NCI-H2196 (cell line): ENCODE results near the gene GRM4.
A peak's percentile ranks its signal among the peaks of the same experiment; 100 is the strongest.

Source experiments
- DNase-seq: peaks from one replicate; lab custom pipeline; 2025; ENCODE audit not compliant: unreplicated experiment; lab: John Stamatoyannopoulos, UW

Gene GRM4

GRCh38 chr6:33983109-33983716, 162.7 kb downstream of the GRM4 start:
- DNase-seq: peak; percentile 17

- DNase-seq: no peak
These were observed 164.0 kb downstream of the GRM4 start for GRCh38 chr6:33981861-33982260.

- no peak for DNase-seq
These were observed 164.5 kb downstream of the GRM4 start for GRCh38 chr6:33981421-33981820.

GRCh38 chr6:33980176-33981175, 165.4 kb downstream of the GRM4 start:
- no peak for DNase-seq

GRCh38 chr6:33979750-33980149, 166.1 kb downstream of the GRM4 start:
- no peak for DNase-seq

- no peak for DNase-seq
These were observed 167.3 kb downstream of the GRM4 start for GRCh38 chr6:33978412-33979150.

- no peak for DNase-seq
These were observed 168.1 kb downstream of the GRM4 start for GRCh38 chr6:33977606-33978411.

- DNase-seq: no peak
These were observed 169.2 kb downstream of the GRM4 start for GRCh38 chr6:33976437-33977360.

GRCh38 chr6:33975661-33976436, 170.0 kb downstream of the GRM4 start:
- DNase-seq: no peak

GRCh38 chr6:33974471-33974870, 171.4 kb downstream of the GRM4 start:
- DNase-seq: no peak

GRCh38 chr6:33974030-33974429, 171.9 kb downstream of the GRM4 start:
- peak; percentile 22 for DNase-seq

GRCh38 chr6:33971580-33971979, 174.3 kb downstream of the GRM4 start:
- DNase-seq: no peak
